ENCODE results near the gene RAB20.

GRCh38 chr13:110581506-110582185, 20.1 kb upstream of the RAB20 start:
- no peak for TF ChIP-seq CTCF (IDR thresholded peaks at IDR 0.05; ENCODE audit: poor library complexity, severe bottlenecking)
- TF ChIP-seq TAF1 (IDR thresholded peaks at IDR 0.05; ENCODE audit: low read depth), result no peak
- TF ChIP-seq EZH2 (IDR thresholded peaks at IDR 0.05; ENCODE audit: borderline replicate concordance, insufficient read depth, low read length, poor library complexity, severe bottlenecking), result no peak
- no peak for TF ChIP-seq EP300 (conservative IDR thresholded peaks at IDR 0.05; ENCODE audit: poor library complexity, severe bottlenecking)
